HG03520 (cell line): Measurements from ENCODE around the gene CD300LG.
"Not testable (repeated sequence)": the region's sequence is repeated elsewhere in the genome, so short reads cannot be mapped to it uniquely, and the experiment has no call there.

Experiments used
- ATAC-seq: cut with Tn5 transposase; IDR thresholded peaks from one replicate; pipeline ENCODE4 v1.9.1; 2021; ENCODE audit warnings: mild to moderate bottlenecking, moderate library complexity; ENCODE audit not compliant: unreplicated experiment

CD300LG gene, protein sequence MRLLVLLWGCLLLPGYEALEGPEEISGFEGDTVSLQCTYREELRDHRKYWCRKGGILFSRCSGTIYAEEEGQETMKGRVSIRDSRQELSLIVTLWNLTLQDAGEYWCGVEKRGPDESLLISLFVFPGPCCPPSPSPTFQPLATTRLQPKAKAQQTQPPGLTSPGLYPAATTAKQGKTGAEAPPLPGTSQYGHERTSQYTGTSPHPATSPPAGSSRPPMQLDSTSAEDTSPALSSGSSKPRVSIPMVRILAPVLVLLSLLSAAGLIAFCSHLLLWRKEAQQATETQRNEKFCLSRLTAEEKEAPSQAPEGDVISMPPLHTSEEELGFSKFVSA

GRCh38 chr17:43846963-43847371 lies at the start of gene CD300LG:
TSS of gene CD300LG (plus strand) at chr17:43847176. CDS start at chr17:43847217, 41 bp downstream.
- ATAC-seq: no peak

GRCh38 chr17:43798024-43798423 lies 49.0 kb upstream of the CD300LG start:
- ATAC-seq: not testable (repeated sequence)

GRCh38 chr17:43799047-43799446 lies 47.9 kb upstream of the CD300LG start:
- no peak for ATAC-seq

DNA sequence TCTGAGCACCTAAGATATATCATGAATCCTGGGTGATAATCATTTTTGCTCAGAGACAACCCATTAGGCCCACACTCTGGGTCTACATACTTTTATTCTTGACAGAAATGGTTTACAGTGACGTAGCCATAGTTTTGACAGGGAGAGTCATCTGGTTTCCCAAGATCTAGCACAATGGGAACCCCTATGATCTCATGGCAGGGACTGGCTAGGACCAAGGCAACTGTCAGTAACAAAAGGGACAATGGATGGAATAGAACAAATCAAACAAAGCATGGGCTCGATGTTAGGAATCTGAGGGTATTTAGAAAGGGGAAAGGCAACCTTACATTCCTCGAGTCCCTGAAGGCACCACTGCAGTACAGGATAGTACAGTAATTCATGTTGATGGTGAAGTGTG lies 46.2 kb upstream of the CD300LG start:
- ATAC-seq: no peak

GRCh38 chr17:43801844-43802243 lies 45.1 kb upstream of the CD300LG start:
- ATAC-seq: no peak

DNA sequence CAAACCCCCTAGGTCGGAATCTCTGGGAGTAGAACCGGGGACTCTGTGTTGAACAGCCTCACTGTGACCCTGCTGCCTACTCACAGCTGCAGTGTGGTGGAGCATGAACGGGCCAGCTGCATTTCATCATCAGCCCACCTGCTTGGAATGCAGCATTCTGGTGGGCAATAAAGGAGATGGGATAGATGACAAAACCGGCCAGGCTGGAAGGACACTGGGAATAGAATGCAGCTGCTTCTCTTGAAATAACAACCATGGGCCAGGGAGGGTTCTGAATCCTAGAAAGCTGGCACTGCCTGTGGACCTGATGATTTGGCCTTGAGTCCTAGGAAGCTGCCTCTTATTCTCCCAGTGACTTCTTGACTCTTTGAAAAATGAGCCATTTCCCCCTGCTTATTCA lies 43.2 kb upstream of the CD300LG start:
- ATAC-seq: no peak

DNA sequence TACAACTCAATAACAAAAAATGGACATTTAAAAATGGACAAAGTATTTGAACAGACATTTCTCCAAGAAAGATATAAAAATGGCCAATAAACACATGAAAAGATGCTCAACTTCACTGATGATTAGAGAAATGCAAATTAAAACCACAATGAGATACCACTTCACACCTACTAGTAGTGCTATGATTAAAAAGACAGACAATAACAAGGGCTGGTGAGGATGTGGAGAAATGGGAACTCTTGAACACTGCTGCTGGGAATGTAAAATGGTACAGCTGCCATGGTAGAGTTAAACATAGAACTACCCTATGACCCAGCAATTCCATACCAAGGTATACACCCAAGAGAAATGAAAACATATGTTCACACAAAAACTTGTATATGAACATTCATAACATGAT lies 41.9 kb upstream of the CD300LG start:
- ATAC-seq: no peak

GRCh38 chr17:43808076-43808475 lies 38.9 kb upstream of the CD300LG start:
- no peak for ATAC-seq

DNA sequence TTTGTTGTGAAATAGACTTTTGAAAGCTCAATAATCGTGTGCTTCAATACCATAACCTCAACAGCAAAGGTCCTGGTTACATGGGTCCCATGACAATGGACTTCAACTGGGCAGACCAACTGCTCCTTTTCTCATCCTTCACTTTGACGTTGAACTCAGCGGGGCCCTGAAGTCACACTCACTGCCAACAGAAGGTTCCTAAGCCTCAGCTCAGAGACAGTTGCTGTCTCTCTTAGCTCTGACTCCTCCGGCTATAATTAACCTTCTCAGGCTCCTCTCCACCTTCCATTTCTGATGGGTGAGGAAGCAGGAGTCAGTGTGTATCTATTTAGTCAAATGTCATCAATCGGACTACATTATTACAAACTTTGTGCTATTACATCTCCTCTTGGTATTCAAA lies 37.9 kb upstream of the CD300LG start:
- ATAC-seq: no peak

DNA sequence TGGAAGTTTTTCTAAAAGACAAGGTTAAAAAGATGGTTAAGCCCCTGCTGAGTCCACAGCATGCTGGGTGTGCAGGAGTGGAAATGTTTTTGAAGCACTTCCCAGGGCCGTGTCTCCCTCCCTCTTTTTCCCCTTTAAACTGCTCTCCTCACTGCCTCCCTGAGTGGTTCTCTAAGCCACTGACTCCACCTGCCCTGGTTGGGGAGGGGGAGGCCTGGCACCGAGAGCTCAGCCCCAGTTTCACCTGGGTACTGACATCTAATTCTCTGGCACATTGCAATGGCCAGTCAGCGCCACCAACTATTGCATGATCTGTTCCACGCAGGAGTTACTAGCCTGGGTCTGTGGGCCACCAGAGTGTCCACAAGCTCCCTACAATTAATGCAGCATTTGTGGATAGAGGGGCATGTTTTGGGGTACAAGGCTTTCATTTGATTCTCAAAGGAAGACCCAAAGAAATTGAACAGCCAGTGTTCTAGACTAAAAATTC lies 36.7 kb upstream of the CD300LG start:
- no peak for ATAC-seq

- ATAC-seq: no peak
Measured at GRCh38 chr17:43810823-43811222, 36.2 kb upstream of the CD300LG start.

- no peak for ATAC-seq
Measured at GRCh38 chr17:43812396-43813265, 34.3 kb upstream of the CD300LG start.

GRCh38 chr17:43813386-43813785 lies 33.6 kb upstream of the CD300LG start:
- ATAC-seq: no peak

DNA sequence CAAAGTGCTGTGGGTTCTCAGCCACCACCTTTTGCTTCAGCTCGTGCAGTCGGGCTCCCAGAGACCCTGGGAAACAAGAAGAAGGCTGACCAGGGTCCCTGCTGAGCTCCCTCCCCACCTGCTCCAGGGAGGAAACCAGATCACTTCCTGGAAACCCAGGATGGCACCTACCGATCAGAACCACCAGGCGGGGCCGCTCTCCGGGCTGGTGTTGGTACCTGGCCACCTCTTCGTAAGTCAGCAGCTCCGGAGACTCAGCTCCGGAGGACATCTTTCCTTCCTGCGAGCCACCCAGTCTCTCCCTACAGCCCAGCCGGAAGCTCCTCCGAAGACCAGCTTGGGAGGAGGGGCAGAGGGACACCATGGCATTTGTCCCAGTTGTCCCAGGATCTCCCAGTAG lies 33.0 kb upstream of the CD300LG start:
- no peak for ATAC-seq

DNA sequence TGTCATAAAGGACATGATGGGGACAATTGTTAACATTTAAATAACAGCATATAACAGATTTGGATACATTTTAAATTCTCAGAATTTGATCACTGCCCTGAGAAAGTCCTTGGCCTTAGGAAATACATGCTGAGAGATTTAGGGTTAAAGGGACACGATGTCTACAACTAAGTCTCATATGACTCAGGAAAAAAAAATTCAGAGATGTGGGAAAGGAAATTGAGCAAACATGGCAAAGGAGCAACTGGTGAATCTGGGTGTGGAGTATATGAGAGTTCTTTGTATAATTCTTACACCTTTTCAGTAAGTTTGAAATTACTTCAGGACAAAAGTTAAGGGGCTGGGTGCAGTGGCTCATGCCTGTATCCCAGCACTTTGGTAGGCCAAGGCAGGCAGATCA lies 32.3 kb upstream of the CD300LG start:
- ATAC-seq: no peak

GRCh38 chr17:43816336-43817320 lies 30.3 kb upstream of the CD300LG start:
- ATAC-seq: no peak

DNA sequence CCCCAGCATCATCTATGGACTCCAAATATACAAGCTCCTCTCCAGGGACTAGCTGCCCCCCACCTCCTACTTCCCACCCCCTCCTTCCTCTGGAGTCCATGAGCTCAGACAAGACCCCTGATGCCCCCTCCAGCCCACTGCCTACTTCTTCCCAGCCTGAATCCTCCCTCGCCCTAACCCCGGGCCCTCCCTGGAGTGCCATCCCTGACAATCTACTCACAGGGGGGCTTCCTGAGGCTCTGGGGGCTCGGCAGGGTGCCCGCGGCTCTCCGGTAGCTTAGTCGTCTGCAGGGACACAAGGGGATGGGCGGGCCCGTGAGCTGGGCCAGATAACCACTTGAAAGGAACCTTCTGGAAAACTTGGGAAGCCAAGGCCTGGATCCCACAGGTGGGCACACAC lies 29.1 kb upstream of the CD300LG start:
- ATAC-seq: no peak

- ATAC-seq: no peak
Measured at GRCh38 chr17:43818966-43819365, 28.0 kb upstream of the CD300LG start.

DNA sequence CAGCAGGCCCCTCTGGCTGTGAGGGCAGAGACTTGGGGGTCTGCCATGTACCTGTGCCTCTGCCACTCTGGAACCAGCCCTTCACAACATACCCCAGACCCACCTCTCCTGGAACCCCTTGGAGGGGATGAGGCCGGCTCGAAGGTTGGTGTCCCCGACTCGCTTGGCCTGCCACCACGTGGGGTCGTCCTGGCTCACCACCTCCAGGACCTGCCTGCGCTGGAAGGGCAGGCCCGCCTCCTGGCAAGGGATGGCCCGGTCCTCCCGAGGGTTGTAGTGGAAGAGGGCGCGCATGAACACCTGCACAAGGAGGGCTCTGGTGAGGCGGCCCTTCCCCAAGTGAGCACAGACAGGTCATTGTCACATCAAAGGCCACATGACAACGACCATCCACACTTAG lies 26.2 kb upstream of the CD300LG start:
- no peak for ATAC-seq

GRCh38 chr17:43822570-43823190 lies 24.3 kb upstream of the CD300LG start:
- no peak for ATAC-seq
